NCI-H1930 (cell line): Measurements from ENCODE around the gene ARID1B.
"Not testable (repeated sequence)": the region's sequence is repeated elsewhere in the genome, so short reads cannot be mapped to it uniquely, and the experiment has no call there.

Source experiments
- DNase-seq, 2 experiments: peaks; one replicate each; lab custom pipeline; 2025; lab: John Stamatoyannopoulos, UW

The ARID1B gene

DNA sequence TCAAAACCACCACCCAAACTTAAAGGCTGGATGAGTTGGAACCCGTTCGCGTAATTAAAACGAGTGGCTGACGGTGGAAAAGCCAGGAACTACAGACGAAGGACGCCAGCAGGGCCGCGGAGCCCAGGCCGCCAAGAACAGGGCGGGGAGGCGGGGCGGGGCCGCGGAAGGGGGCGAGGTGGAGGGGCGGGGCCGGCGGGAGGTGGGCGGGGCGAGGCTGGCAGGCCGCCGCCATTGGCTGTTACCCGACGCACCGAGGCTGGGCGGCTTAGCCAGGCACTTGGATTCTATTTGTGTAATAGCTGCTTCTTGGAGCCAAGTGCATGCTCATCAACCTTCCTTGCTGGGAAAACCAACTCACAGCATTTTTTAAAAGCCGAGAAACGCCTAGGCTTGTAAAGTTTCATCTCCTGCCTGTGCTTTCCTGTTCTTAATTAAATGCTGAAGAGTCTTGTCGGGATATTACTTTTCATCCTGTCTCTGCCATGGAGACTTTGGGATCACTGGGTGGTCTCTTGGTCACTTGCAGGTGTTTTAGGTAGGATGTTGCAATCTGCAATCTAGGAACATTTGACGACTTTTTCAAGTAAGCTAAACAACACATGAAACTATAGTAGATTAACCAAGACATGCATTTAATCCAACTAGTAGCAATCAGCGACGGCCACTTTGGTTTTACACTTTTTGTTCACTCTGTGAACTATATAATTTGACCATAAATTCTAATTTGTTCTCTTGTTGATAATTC lies 245.0 kb downstream of the ARID1B start:
- peak; percentile 55 to 58 for DNase-seq

DNA sequence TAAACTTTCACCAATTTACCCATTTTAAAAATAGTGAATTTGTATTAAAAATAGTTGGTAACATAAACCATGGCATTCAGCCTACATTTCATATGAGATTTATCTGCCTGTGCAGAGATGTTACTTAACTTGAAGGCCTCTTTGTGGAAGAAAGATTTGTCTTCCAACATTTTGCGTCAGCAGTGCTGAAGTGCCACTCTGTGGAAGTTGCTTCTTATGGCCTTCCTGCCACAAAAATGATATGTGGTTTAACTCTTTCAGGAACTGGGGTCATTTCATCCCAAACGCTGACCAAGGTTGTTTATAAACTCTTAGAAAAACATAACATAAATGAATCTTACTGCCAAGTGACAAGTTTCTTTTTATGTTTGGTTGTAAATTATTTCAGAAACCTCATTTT lies 246.8 kb downstream of the ARID1B start:
- DNase-seq, result no peak

DNA sequence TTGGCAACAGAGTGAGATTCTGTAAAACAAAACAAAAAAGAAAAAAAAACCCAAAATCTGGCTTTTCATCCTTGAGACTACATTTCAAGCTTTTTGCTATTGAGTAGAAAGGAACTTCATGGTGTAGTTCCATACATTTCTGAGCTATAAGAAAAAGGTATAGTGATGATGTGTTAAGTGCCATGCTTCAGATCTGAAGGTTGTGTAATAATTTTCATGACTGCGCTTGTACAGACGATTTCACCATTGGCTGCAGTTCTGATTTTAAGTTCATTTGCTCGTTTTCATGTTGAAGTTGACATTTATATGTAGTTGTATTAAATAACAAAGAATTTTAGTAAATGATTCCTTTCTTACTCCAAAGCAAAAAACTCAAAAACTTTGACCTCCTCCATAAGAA lies 247.6 kb downstream of the ARID1B start:
- DNase-seq, result no peak

DNA sequence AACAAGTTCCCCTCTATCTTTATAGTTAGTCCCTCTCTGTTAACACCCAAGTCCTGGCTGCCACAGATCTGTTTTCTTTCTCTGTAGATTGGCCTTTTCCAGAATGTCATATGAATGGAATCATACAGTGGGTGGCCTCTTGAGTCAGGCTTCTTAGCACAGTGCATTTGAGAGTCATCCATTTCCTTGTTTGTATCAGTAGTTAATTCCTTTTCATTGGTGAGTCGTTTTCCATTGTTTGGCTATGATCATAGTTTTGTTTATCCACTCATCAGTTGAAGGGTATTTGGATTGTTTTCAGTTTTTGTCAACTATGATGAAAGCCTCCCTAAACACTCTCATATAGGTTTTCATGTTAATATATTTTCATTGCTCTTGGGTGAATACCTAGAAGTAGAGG lies 248.3 kb downstream of the ARID1B start:
- no peak for DNase-seq

DNA sequence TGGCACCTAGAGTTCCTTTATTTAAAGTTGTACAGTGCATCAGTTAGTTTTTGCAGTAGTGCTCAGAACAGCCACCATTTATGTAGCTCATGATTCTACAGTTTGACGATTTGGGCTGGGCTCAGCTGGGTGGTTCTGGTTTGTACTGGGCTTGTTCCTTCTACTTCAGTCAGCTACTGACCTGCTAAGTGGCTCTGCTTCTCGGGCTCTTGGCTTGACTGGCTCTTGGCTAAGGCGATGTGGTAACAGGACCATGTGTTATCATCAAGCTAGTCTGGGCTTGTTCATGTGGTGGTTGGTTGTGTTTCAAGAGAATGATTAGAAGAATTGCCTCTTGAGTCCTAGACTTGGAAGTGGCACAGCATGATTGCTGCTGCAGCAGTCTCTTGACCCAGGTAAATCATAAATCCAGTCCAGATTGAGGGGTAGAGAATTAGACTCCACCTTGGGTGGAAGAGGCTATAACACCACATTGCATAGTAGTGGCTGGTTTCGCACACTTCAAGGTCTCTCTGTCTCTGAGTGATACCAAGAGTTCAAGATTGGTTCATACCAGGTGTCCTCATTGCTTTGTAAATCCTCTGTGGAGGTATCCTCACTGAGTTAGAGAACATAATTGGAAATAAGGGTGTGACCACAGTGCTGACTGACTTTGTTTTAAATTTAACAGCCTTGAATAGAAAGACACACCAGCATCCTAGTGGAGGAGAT lies 253.0 kb downstream of the ARID1B start:
- DNase-seq, result no peak

DNA sequence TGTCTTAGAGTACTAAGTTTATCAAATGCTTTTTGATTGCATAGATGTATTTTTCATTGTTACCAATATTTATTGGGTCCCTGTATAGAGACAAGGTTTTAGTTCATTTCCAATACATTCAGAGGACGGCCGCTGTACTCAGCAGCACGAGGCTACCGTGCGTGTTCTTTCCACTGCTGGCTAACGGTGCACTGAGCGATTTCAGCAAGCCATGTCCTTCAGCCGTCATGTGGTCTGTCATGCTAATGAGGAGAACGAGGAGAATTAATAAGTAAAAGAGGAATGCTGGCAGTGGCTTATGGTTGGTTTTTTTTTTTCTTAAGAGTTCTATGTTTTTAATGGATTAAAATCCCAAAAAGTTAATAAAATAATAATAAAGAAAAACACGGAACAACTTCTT lies 253.6 kb downstream of the ARID1B start:
- DNase-seq, result no peak

DNA sequence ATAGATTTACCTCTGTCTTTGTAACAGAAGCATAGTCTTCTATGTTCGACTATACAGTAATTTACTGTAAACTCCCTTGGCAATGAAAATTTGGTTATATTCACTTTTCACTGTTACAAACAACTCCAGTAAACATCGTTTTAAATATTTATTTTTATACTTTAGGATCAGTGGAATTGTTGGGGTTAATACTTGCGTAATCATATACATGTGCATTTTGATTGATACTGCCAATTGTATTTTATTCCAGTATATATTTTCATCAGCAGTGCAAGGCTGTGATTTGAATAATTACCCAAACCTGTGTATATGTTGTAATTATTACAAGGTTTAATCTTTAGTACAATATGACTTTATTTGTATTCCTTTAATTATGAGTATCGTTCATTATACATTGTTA lies 255.7 kb downstream of the ARID1B start:
- DNase-seq, result no peak

DNA sequence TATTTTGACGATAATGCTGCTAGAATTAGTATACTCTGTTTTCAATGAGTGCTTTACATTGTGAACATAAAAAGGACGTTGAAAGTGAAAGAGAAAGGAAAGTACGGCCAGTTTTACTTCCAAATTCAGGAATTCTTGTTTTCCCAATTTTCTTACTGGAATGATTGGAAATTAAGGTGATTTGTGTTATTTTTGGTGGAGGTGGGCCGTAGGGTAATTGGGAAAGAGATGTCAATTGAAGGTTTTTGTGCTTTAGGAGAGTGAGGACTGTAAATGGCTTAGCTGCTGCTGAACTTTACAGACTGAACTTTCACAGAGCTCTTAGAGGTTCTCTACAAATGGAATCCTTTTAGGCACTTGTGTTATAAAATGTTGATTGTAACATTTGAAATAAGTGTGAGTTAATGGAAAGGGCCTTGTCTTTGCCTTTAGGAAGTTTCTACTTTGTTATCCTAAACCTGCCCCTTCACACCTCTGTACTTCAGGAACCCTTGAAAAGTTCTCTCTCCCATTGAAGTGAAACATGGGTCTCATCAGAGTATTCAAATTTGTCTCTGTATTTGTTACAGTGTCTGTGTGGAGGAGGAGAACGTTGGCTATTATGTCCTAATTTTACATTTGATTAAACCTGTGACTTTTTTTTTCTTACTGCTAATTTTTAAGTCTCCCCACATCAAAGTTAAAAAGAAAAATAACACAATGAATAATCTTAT lies 256.4 kb downstream of the ARID1B start:
- no peak for DNase-seq

DNA sequence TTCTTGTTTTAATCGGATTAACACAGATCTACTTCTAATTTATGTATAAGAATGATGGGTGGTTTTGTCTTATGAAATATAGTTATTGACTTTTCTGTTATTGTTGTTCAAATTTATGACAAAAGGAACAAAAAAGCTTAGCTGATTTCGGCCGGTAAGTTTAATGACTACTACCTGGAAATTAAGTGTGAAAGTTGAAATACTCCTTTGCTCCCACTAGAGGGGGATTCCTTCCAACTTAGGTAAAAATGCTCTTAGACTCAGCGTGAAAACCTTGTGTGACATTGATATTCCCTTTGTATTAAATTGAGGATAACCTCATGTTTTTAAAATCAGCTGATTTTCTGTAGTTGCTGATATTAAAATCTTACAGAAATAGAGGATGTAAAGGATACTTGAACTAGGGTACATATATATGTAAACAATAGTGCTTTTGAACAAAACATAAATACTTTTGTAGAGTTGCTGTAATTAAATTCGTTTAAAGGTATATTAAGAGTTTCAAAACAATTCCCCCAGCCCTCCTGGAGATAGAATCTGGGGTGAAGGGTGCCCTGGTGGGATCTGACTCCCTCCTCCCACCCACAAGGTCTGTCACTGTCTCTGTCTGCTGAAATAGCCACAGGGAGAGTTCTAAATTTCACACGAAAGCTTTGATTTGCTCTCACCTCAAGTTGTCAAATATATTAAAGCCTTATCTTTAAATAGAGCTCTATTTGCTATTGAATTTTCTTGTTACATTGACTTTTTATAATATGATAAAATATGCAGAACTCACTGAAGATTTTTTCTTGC lies 257.5 kb downstream of the ARID1B start:
- no peak for DNase-seq

DNA sequence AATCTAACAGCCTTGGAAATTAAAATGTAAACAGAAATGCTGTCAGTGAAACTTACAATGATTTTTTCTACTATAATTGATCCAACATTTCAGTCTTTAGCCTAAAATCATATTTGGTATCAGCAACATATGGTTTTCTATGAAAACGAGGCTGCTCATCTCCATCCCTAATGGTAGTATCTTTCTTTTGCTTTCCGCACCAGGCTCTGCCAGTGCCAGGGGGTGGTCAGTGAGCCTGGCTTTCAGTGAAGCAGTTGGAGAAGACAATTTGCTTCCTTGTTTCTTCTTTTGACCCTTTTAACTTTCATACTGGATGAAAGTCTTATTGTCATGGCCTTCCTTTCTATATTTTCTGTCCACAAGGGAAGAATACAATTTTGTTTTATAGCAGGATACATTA lies 258.4 kb downstream of the ARID1B start:
- DNase-seq, result no peak

DNA sequence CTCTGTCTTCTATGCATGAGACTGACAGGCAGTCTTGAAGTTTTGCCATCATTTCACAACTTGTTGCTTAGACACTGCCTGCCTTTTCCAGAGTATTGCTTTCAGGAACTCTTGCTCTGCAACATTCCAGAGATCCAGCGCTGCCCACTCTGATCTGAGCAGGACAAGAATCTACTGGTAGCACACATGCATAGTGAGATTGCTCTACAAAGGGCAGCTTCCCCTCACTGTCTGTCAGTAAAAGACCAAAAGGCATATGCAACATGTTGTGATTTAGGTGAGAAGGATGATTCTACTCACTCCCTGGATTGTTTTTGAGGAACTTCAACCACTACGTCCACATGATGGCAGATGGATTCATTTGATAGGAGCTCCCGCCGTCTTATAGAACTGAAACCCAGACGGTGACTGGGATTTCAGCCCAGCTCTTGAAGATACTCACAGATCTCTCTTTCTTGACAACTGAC lies 259.1 kb downstream of the ARID1B start:
- DNase-seq, result no peak

DNA sequence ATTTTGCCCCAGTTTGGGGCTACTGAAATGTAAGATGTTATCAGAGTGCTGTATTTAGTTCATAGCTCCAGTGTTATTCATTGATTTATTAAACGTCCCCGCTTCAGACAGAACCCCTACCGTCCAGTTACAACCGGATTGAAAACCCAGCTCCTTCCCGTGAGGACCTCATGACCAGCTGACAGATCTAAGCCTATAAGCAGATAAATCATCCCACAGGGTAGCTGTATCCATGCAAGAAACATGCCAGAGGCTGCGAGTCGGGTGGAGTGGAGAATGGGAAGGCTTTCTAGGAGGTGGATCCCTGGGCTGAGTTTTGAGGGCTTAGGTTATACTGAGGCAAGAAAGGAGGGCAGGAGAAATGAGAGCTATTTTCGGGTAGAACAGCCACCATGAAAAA lies 260.0 kb downstream of the ARID1B start:
- DNase-seq, result no peak

DNA sequence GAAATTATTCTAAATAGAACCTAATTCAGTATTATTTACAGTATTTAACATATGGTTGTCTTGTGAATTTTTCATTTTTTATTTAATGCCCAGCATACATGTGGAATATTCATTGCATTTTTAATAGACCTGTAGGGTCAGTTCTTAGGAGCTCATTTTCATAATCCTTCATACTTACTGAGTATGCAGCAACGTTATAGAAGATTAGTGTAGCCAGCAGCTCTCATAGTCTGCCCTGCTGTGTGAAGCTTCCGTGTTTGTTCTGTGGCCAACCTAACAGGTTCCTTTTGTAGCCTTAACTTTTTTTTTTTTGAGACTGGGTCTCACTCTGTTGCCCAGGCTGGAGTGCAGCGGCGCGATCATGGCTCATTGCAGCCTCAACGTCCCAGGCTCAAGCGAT lies 261.4 kb downstream of the ARID1B start:
- DNase-seq, result no peak

DNA sequence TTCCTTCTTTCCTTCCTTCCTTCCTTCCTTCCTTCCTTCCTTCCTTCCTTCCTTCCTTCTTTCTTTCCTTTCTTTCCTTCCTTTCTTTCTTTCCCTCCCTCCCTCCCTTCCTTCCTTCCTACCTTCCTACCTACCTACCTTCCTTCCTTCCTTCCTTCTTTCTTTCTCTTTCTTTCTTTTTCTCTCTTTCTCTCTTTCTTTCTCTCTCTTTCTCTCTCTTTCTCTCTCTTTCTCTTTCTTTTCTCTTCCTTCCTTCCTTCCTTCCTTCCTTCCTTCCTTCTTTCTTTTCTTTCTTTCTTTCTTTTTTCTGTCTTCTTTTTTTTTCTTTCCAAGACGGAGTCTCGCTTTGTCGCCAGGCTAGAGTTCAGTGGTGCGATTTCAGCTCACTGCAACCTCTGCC lies 262.5 kb downstream of the ARID1B start:
- not testable (repeated sequence) for DNase-seq

DNA sequence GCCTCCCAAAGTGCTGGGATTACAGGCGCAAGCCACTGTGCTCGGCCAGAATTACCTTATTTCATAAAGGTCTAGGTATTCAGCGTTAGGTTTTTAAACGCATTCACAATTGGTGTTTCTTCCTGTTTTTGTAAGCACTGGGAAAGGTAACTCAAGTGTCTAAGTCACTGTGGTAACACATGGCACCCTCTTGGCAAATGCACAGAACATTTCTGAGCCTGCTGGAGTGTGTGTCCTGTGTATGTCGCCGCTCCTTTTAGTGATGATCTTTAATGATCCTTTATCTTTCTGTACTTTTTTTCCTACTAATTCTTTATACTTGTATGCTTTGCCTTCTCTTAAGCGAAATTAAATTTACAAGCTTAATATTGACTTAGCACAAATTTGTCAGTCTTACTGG lies 263.0 kb downstream of the ARID1B start:
- no peak for DNase-seq

DNA sequence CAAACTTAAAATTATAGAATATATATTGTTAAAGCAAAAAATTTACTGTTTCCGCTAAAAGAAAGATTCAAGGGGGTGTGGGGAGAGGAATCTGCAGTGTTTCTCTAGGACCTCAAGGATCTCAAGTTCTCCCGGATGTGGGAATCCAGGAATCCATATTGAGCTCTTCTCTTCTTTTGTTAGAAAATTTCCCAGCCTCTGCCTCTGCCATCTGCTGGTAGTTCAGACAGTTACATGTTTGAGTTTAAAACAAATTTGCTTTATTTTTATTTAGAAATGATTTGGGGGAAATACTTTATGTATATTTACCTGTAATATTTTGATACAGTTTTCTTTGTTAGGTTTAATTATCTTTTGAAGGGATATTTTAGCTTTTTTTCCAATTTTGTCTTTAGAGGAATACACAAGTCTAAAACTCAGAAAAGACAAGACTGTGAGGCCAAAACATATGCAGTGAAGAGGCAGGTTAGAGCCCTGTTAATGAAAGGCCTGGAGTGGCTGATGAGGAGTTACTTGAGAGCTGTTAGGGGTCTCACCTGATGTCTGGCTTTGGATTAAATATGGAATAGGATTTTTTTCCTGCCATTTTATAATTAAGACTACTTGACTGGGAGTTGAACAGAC lies 268.8 kb downstream of the ARID1B start:
- no peak for DNase-seq

DNA sequence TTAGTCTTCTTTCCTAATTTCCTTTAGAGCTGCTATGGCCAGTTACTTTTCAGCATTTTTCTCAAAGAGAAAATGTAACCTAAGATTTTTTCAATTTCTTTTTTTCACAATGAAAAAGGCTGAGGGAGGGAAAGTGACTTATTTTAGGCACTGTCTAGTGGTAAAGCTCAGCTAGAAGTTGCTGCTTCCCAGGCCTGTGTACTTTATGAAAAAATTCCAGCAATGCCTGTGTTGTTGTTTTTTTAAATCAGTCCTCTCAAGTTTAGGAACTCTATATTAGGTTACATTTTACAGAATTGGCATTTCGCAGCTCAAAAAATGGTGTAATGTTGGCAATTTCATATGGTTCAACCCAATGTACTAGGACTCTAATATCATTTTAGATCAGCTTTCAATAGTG lies 269.6 kb downstream of the ARID1B start:
- no peak for DNase-seq

DNA sequence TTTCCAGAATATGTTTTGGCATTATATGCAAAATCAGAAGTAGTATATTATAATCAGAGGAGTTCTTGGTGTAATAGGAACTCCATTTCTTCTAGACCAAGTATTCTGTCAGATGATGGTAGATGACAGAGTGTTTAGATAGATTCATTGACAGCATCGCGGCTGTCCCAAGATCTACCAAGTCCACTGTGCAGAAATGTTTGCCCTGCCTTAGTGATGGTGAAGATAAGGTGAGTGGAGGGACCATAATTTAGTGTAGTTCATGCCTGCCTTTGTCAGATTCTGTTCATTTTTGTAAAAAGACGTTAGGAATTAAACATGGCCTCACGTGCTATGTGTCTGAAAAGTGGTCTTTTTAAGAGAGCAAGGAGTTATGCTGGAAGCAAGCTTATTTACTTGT lies 270.1 kb downstream of the ARID1B start:
- no peak for DNase-seq

DNA sequence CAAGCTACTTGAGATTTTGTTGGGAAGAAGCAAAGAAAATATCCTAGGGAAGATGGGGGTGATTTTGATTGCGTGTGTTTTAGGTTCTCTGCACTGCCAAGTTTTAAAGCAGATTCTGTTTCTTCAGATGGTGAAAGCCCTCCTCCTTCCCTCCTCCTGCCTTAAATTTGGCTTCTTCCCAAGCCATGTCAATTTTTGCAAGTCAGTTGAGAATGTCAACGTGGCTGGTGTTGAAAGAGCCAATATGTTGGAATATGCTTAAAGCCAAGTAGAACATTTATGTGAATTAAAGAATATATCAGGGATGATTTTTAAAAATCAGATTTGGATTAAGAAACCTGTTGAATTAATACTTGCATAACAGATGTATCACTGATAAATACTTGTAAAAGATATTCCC lies 270.8 kb downstream of the ARID1B start:
- no peak for DNase-seq

DNA sequence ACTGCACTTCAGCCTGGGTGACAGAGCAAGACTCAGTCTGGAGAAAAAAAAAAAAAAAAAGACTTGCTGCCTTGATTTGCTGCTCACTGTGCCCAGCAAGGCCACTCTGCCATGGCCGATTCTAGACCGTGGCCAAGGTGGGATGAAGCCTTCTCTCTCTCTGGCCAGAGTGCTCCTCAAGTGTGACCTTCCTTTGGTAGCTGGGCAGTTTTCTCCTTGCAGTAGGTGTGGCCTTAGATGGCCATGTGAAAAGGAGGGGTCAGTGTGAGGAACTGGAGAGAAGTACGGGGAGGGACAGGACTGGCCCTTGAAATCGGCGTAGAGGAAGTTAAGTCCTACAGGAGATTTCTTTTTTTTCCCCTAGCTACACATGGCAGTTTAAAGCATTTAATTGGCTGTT lies 272.0 kb downstream of the ARID1B start:
- no peak for DNase-seq

DNA sequence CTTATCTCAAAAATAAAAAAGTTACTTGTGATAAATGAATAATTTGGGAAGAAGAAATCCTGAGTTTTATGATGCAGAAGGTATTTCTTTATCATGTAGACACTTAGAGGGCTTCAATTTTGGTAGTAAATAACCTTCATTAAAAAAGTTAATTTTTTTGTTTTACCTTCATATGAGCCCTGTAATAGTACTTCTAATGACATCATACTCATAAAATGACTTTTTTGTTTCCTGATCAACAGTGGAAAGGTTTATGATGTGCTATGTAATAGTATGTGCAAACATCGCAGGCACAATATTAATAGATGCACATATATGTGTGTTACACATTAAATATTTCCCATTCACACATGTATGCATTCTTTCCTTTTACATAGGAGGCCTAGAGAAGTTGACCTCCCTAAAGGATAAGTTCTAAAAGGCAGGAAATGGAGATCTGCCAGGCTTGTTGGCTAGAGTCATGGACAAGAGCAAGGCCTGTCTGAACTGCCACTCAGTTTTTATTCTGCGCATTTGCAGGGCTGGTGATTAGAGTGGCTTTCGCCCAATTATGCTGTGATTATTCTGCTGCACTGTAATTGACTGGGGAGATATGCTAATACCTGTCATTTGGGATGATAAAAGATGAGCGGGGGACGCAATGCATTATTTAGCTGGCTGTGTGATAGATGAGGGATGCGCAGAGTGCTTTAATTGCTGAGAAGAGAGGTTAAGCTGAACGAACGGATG lies 273.5 kb downstream of the ARID1B start:
- peak; percentile 10 to 15 for DNase-seq
